AG04450 (cell line): ENCODE results near the gene RNF181. TPM values are rescaled to one million over a fixed set of nuclear protein-coding genes. Genes with fewer than 3 reads are reported as not detected.

Source experiments
- CTCF ChIA-PET: fragments of 300-600, 350-600 bp; formaldehyde crosslinking; extraction: SDS; loops from one replicate; lab custom pipeline; 2022; ENCODE audit warnings: antibody characterized with exemption, inconsistent platforms; lab: Charles Lee
- POLR2A ChIA-PET: fragments of 350-600 bp; formaldehyde crosslinking; extraction: SDS; loops from one replicate; lab custom pipeline; 2021; ENCODE audit warnings: antibody characterized with exemption, inconsistent platforms; lab: Yijun Ruan, JAX
- DNase-seq: peaks from one replicate; pipeline ENCODE4 v3.0.0-alpha.2; 2011; ENCODE audit warnings: low read depth, low spot score
- H3K27ac ChIP-seq: one replicate; pipeline ENCODE4 v1.5.1; 2012; ENCODE audit warnings: low read depth, low read length, control low read depth
- H3K27me3 ChIP-seq: one replicate; pipeline ENCODE4 v1.6.0; 2012; ENCODE audit warnings: low read length; ENCODE audit not compliant: control insufficient read depth, insufficient read depth
- H3K4me3 ChIP-seq: 2 replicates; pipeline ENCODE4 v1.5.1; 2011; ENCODE audit warnings: mild to moderate bottlenecking, low read depth, low read length, control low read depth
- H3K9me3 ChIP-seq: 2 replicates; pipeline ENCODE4 v1.5.1; 2012; ENCODE audit warnings: low read length; ENCODE audit not compliant: control insufficient read depth, insufficient read depth
- CTCF ChIP-seq: IDR thresholded peaks from 2 replicates; pipeline ENCODE4 v1.5.1; 2011; ENCODE audit warnings: low read depth, low read length, control low read depth, inconsistent platforms
- polyA plus RNA-seq: library from polyadenylated mRNA; depleted of rRNA; stranded (reverse); fragments of >200 nt; gene quantifications from 2 replicates; pipeline ENCODE4 v1.2.3, GENCODE V29; 2011

The RNF181 gene
- polyA plus RNA-seq, 1 experiment, result 260 TPM

GRCh38 chr2:85596486-85597143 is 1.1 kb downstream of the RNF181 start:
- TF ChIP-seq CTCF, result no peak
- ChIA-PET POLR2A (interaction anchor here (2.1 to 2.3 kb wide), 2 partner anchors 9 to 58 kb away, joined by 17 to 20 read pairs; partner anchors contain the start of gene MAT2A), CTCF (interaction anchor here (1.6 to 1.9 kb wide), 2 partner anchors 40 to 46 kb away, joined by 3 to 4 read pairs; no protein-coding TSS in a partner anchor)
- no peak overlapping the region for H3K27ac ChIP-seq
- no peaks in the 10 kb centered on the region for H3K27me3 ChIP-seq
- H3K4me3 ChIP-seq, result peak overlapping the region; percentile 99
- no peaks in the 10 kb centered on the region; the same call in 1 of the 2 replicates for H3K9me3 ChIP-seq
- no peak for DNase-seq

GRCh38 chr2:85597241-85597640 is 1.7 kb downstream of the RNF181 start:
- H3K9me3 ChIP-seq, result no peaks in the 10 kb centered on the region; the same call in 1 of the 2 replicates
- DNase-seq, result no peak
- no peak overlapping the region for H3K27ac ChIP-seq
- ChIA-PET POLR2A (interaction anchor here (0.6 kb wide), 1 partner anchor 48 kb away, joined by 4 read pairs; no protein-coding TSS in a partner anchor), CTCF (no interaction called here)
- H3K27me3 ChIP-seq, result no peaks in the 10 kb centered on the region
- no peak overlapping the region for H3K4me3 ChIP-seq
- TF ChIP-seq CTCF, result no peak

- no peak for TF ChIP-seq CTCF
- POLR2A ChIA-PET, result no interaction called here
- no peak for DNase-seq
Measured at GRCh38 chr2:85598594-85599340, 3.2 kb downstream of the RNF181 start.

GRCh38 chr2:85599468-85600234 is 4.1 kb downstream of the RNF181 start:
- TF ChIP-seq CTCF, result no peak
- no peak overlapping the region for H3K27ac ChIP-seq
- ChIA-PET CTCF (interaction anchor here (0.9 kb wide), 1 partner anchor 47 kb away, joined by 3 read pairs; no protein-coding TSS in a partner anchor), POLR2A (no interaction called here)
- no peak for DNase-seq
- no peaks in the 10 kb centered on the region for H3K27me3 ChIP-seq
- H3K4me3 ChIP-seq, result no peak overlapping the region
- no peaks in the 10 kb centered on the region; the same call in 1 of the 2 replicates for H3K9me3 ChIP-seq

More at GRCh38 chr2:85598594-85599340, 3.2 kb downstream of the RNF181 start:
- CTCF ChIA-PET, result no interaction called here
- H3K4me3 ChIP-seq, result no peak overlapping the region
- no peaks in the 10 kb centered on the region for H3K27me3 ChIP-seq
- H3K27ac ChIP-seq, result no peak overlapping the region
- H3K9me3 ChIP-seq, result no peaks in the 10 kb centered on the region; the same call in 1 of the 2 replicates
